GM06990 (cell line): ENCODE results near the gene MERTK.
"Not testable (repeated sequence)": the region's sequence is repeated elsewhere in the genome, so short reads cannot be mapped to it uniquely, and the experiment has no call there.

Experiments
- DNase-seq: peaks from one replicate; pipeline ENCODE4 v3.0.0-alpha.2; 2011; ENCODE audit not compliant: insufficient read length; ENCODE audit errors: extremely low read depth
- H3K27me3 ChIP-seq: replicated peaks from 2 replicates; pipeline ENCODE4 v1.6.0; 2011; ENCODE audit warnings: low read length; ENCODE audit not compliant: control insufficient read depth, insufficient read depth
- H3K36me3 ChIP-seq: 2 replicates; pipeline ENCODE4 v1.5.1; 2011; ENCODE audit warnings: low read length; ENCODE audit not compliant: control insufficient read depth, insufficient read depth
- H3K4me3 ChIP-seq: replicated peaks from 2 replicates; pipeline ENCODE4 v1.5.1; 2011; ENCODE audit warnings: low read depth, mild to moderate bottlenecking, control low read depth, low read length
- CTCF ChIP-seq: IDR thresholded peaks from 2 replicates; pipeline ENCODE4 v1.5.1; 2011; ENCODE audit warnings: low read length, control low read depth, mild to moderate bottlenecking, inconsistent platforms; ENCODE audit not compliant: insufficient read depth, poor library complexity, severe bottlenecking

MERTK gene

GRCh38 chr2:111961663-111962062, 63.3 kb downstream of the MERTK start:
- H3K36me3 ChIP-seq = no peaks in the 10 kb centered on the region
- no peak for DNase-seq

GRCh38 chr2:111963086-111963485, 64.7 kb downstream of the MERTK start:
- H3K36me3 ChIP-seq, DNase-seq, H3K4me3 ChIP-seq, H3K27me3 ChIP-seq: not testable (repeated sequence)

More at GRCh38 chr2:111961663-111962062, 63.3 kb downstream of the MERTK start:
- no peak overlapping the region for H3K4me3 ChIP-seq
- H3K27me3 ChIP-seq = no peaks in the 10 kb centered on the region; the same call in 1 of the 2 replicates
- no peak for TF ChIP-seq CTCF

GRCh38 chr2:111963508-111963907, 65.1 kb downstream of the MERTK start:
- not testable (repeated sequence) for H3K36me3 ChIP-seq, H3K27me3 ChIP-seq, DNase-seq, H3K4me3 ChIP-seq

GRCh38 chr2:111965062-111965461, 66.7 kb downstream of the MERTK start:
- no peak for DNase-seq
- Histone ChIP-seq H3K27me3 (no peaks in the 10 kb centered on the region; the same call in 1 of the 2 replicates), H3K36me3 (no peaks in the 10 kb centered on the region), H3K4me3 (no peak overlapping the region)
- no peak for TF ChIP-seq CTCF

- DNase-seq = no peak
- Histone ChIP-seq H3K27me3 (no peaks in the 10 kb centered on the region; the same call in 1 of the 2 replicates), H3K4me3 (no peak overlapping the region), H3K36me3 (no peaks in the 10 kb centered on the region)
- no peak for TF ChIP-seq CTCF
Measured at GRCh38 chr2:111966241-111966640, 67.8 kb downstream of the MERTK start.

GRCh38 chr2:111967018-111967417, 68.6 kb downstream of the MERTK start:
- H3K36me3 ChIP-seq = no peaks in the 10 kb centered on the region
- TF ChIP-seq CTCF = no peak
- no peaks in the 10 kb centered on the region; the same call in 1 of the 2 replicates for H3K27me3 ChIP-seq
- no peak for DNase-seq
- H3K4me3 ChIP-seq = no peak overlapping the region

- no peak for TF ChIP-seq CTCF
- H3K36me3 ChIP-seq = no peaks in the 10 kb centered on the region
- no peak overlapping the region for H3K4me3 ChIP-seq
- no peaks in the 10 kb centered on the region; the same call in 1 of the 2 replicates for H3K27me3 ChIP-seq
- DNase-seq = no peak
Measured at GRCh38 chr2:111970453-111970852, 72.0 kb downstream of the MERTK start.
